Sigmoid colon (tissue), 7 donors: ENCODE results near the gene UBQLN4. TPM values are rescaled to one million over a fixed set of nuclear protein-coding genes. Genes with fewer than 3 reads are reported as not detected.

Source experiments
- DNase-seq: peaks from one replicate; pipeline ENCODE4 v3.0.0-alpha.2; 2019
- H3K27ac ChIP-seq, 4 donors: fragments of 200-600 bp; sonication (generic); one replicate each; pipeline ENCODE4 v1.5.1; 2016 to 2019; ENCODE audit warnings: mild to moderate bottlenecking in 1 of 4
- H3K27me3 ChIP-seq, 3 donors: fragments of 200-600 bp; sonication (generic); one replicate each; pipeline ENCODE4 v1.5.1; 2019; ENCODE audit warnings: mild to moderate bottlenecking in 1 of 3
- H3K36me3 ChIP-seq, 4 donors: fragments of 200-600 bp; sonication (generic); one replicate each; pipeline ENCODE4 v1.5.1; 2016 to 2019
- H3K4me1 ChIP-seq, 4 donors: fragments of 200-600 bp; sonication (generic); one replicate each; pipeline ENCODE4 v1.5.1; 2017 to 2019
- H3K4me3 ChIP-seq, 4 donors: fragments of 200-600 bp; sonication (generic); one replicate each; pipeline ENCODE4 v1.5.1; 2017 to 2019; ENCODE audit warnings: mild to moderate bottlenecking in 2 of 4, moderate library complexity in 1 of 4
- H3K9me3 ChIP-seq, 4 donors: fragments of 200-600 bp in 3 of 4; sonication (generic) in 3 of 4; one replicate each; pipeline versions ENCODE4 v1.5.1 to v1.6.1; 2013 to 2019
- EP300 ChIP-seq, 4 donors: sonication (generic); formaldehyde crosslinking; IDR thresholded peaks; one replicate each; pipeline ENCODE4 v1.6.1; 2017; ENCODE audit warnings: antibody characterized with exemption in 4 of 4
- POLR2A ChIP-seq, 2 donors: fragments of 450-650 bp; IDR thresholded peaks; one replicate each; pipeline ENCODE4 v1.6.1; 2016; ENCODE audit warnings: antibody characterized with exemption in 2 of 2, mild to moderate bottlenecking in 2 of 2, moderate library complexity in 2 of 2
- POLR2AphosphoS5 ChIP-seq, 4 donors: sonication (generic); formaldehyde crosslinking; IDR thresholded peaks; one replicate each; pipeline ENCODE4 v1.6.1; 2017; ENCODE audit warnings: antibody characterized with exemption in 4 of 4
- WGBS, 2 donors: extraction: QIAGEN DNeasy Blood & Tissue Kit; methylation state at CpG; one replicate each; pipeline ENCODE4 v1.1.7; 2013; 5-methylcytosine and 5-hydroxymethylcytosine counted together
- intact Hi-C: fragments of 100-400 bp; cut with DNase I; formaldehyde crosslinking; loops from one replicate; pipeline ENCODE4 v1.15.1; 2023
- polyA plus RNA-seq, 3 donors: library from polyadenylated mRNA; stranded (reverse); fragments of 200-250 nt; gene quantifications; one replicate each; pipeline ENCODE4 v1.2.3, GENCODE V29; 2013
- total RNA-seq, 4 donors: library from RNA; depleted of rRNA; stranded (reverse); fragments of >200 nt; gene quantifications; one replicate each; pipeline ENCODE4 v1.1.0, GENCODE V29; 2016
- TF ChIP-seq, protein P1 (sequence below), 4 experiments: fragments of 450-650 bp in 3 of 4; fragments of 200-600 bp in 1 of 4; IDR thresholded peaks; one replicate each; pipeline ENCODE4 v1.5.1; 2016 to 2019; ENCODE audit warnings: antibody characterized with exemption in 4 of 4, mild to moderate bottlenecking in 3 of 4, moderate library complexity in 2 of 4
- donor health status: healthy with polysubstance abuse.
- donor health status: Bipolar disorder and iron deficiency.
- donor health status: healthy.

Gene UBQLN4
- total and polyA plus RNA-seq, 7 donors, result 11.4 to 23.6 (median 19.1) TPM

DNA sequence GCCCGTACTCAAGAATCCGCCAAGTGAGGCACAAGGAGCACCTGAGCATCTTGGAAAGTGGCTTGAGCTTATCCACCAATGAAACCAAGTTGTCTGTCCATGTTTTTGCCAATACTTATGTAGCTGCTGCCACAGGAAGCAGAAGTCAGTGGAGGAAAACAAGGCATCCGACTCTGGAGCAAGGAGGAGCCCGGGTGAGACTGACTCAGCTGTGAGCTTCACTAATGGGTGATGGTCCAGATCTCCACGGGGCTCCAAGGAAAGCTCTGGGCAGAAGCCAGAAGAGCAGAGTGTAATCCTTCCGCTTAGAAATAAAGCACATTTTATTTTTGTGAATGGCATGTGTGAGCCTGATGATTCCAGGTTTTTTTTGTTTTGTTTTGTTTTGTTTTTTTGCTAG lies 20.6 kb downstream of the UBQLN4 start:
- H3K27ac ChIP-seq, result no peak overlapping the region
- TF ChIP-seq, protein P1, sequence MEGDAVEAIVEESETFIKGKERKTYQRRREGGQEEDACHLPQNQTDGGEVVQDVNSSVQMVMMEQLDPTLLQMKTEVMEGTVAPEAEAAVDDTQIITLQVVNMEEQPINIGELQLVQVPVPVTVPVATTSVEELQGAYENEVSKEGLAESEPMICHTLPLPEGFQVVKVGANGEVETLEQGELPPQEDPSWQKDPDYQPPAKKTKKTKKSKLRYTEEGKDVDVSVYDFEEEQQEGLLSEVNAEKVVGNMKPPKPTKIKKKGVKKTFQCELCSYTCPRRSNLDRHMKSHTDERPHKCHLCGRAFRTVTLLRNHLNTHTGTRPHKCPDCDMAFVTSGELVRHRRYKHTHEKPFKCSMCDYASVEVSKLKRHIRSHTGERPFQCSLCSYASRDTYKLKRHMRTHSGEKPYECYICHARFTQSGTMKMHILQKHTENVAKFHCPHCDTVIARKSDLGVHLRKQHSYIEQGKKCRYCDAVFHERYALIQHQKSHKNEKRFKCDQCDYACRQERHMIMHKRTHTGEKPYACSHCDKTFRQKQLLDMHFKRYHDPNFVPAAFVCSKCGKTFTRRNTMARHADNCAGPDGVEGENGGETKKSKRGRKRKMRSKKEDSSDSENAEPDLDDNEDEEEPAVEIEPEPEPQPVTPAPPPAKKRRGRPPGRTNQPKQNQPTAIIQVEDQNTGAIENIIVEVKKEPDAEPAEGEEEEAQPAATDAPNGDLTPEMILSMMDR (IDR thresholded peaks at IDR 0.05), result no peak
- TF ChIP-seq POLR2A (IDR thresholded peaks at IDR 0.05) (no peak), EP300 (IDR thresholded peaks at IDR 0.05) (no peak), POLR2AphosphoS5 (IDR thresholded peaks at IDR 0.05) (no peak)
- no peak for DNase-seq
- 67 to 70% methylated on average over 6 of the region's 6 CpGs for WGBS, 2 donors
- intact Hi-C loops, result no loop called here
- no peaks in the 10 kb centered on the region for H3K27me3 ChIP-seq
- H3K36me3 ChIP-seq, result peaks cover 0 to 20% (median 6%) of the 10 kb centered on the region in 4 donors
- no peaks in the 10 kb centered on the region for H3K4me1 ChIP-seq
- H3K9me3 ChIP-seq, result no peaks in the 10 kb centered on the region
- H3K4me3 ChIP-seq, result no peak overlapping the region

DNA sequence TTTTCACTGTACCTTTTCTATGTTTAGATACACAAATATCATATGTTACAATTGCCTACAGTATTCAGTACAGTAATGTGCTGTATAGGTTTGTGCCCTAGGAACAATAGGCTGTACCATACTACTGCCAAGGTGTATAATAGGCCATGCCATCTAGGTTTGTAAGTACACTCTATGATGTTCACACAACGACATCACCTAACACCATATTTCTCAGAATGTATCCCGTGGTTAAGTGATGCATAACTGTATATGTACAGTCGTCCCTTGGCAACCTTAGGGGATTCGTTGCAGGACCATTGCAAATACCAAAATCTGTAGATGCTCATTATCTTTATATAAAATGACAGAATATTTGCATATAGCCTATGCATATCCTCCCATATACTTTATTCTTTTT lies 27.0 kb downstream of the UBQLN4 start:
- no peaks in the 10 kb centered on the region for H3K36me3 ChIP-seq
- H3K27ac ChIP-seq, result no peak overlapping the region
- H3K27me3 ChIP-seq, result no peaks in the 10 kb centered on the region
- no peaks in the 10 kb centered on the region for H3K4me1 ChIP-seq
- TF ChIP-seq POLR2AphosphoS5 (IDR thresholded peaks at IDR 0.05) (no peak), EP300 (IDR thresholded peaks at IDR 0.05) (no peak), POLR2A (IDR thresholded peaks at IDR 0.05) (no peak)
- TF ChIP-seq, protein P1 (IDR thresholded peaks at IDR 0.05), result no peak
- 86 to 88% methylated on average over 4 of the region's 4 CpGs for WGBS, 2 donors
- no peaks in the 10 kb centered on the region for H3K9me3 ChIP-seq
- no peak for DNase-seq
- H3K4me3 ChIP-seq, result no peak overlapping the region
- intact Hi-C loops, result no loop called here

DNA sequence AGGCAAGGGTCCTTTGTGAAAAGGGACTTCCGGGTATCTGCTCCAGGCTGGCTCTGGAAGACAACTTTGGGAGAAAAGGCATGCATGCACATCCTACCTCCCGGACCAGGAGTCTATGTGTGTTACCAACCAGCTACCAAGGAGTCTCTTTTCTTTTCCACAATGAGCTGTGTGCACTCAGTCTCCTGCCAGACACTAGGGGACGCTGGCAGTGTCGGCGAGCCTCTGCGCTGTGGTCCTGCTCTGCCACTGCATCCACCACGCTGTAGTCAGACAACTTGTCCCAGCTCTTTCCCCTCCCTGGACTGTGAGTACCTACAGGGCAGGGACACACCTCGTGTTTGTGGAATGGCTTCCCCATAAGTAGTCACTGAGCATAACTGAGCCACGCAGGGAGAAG lies 27.7 kb downstream of the UBQLN4 start:
- DNase-seq, result no peak
- no peaks in the 10 kb centered on the region for H3K27me3 ChIP-seq
- WGBS, 2 donors, result 6 to 16% methylated on average over 9 of the region's 9 CpGs

DNA sequence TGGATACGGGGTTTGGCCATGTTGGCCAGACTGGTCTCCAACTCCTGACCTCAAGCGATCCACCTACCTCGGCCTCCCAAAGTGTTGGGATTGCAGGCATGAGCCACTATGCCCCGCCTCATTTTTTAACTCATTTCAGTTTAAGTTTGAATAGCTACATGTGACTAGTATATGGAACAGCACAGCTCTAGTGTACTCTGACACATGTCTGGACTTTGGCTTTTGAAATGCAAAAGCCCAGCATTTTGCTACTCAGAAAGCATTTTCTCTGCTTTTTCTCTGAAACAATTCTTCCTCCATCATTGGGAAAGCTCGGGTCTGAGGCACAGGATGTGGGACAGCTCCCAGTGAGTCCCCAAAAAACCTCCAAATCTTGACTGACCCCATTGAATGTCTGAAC lies 28.8 kb downstream of the UBQLN4 start:
- 65 to 81% methylated on average over 5 of the region's 5 CpGs for WGBS, 2 donors
- no peak for DNase-seq
- peaks cover 0 to 9% (median 7%) of the 10 kb centered on the region in 4 donors for H3K4me1 ChIP-seq
- no peaks in the 10 kb centered on the region for H3K27me3 ChIP-seq
- H3K36me3 ChIP-seq, result no peaks in the 10 kb centered on the region
- H3K27ac ChIP-seq, result no peak overlapping the region
- no peaks in the 10 kb centered on the region for H3K9me3 ChIP-seq
- TF ChIP-seq POLR2AphosphoS5 (IDR thresholded peaks at IDR 0.05), result no peak
- TF ChIP-seq EP300 (IDR thresholded peaks at IDR 0.05), result no peak
- TF ChIP-seq POLR2A (IDR thresholded peaks at IDR 0.05), result no peak
- TF ChIP-seq, protein P1 (IDR thresholded peaks at IDR 0.05), result no peak
- intact Hi-C loops, result no loop called here
- no peak overlapping the region for H3K4me3 ChIP-seq

More for the DNA sequence above, 27.7 kb downstream of the UBQLN4 start:
- peaks cover 0 to 4% (median 2%) of the 10 kb centered on the region in 4 donors for H3K4me1 ChIP-seq
- no peaks in the 10 kb centered on the region for H3K36me3 ChIP-seq
- no peaks in the 10 kb centered on the region for H3K9me3 ChIP-seq
- intact Hi-C loops, result no loop called here
- no peak for TF ChIP-seq EP300 (IDR thresholded peaks at IDR 0.05)
- no peak for TF ChIP-seq POLR2AphosphoS5 (IDR thresholded peaks at IDR 0.05)
- TF ChIP-seq POLR2A (IDR thresholded peaks at IDR 0.05), result no peak
- H3K4me3 ChIP-seq, result no peak overlapping the region
- H3K27ac ChIP-seq, result no peak overlapping the region

DNA sequence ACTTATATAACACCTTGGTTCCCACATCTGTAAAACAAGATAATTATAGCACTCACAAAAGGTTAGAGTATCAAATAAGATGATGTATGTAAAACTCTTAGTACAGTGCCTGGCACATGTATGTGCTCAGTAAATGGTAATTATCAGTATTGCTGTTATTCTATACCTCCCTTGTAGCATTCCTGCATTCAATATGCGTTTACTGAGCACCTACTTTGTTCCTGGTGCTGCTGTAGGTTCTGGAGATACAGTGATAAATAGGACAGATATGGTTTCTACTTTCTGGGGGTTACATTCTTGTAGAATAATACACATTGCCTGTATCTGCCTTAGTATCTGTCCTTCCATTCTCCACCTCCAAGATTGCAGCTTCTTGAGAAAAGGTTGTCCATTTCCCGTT lies 31.6 kb downstream of the UBQLN4 start:
- Histone ChIP-seq H3K27me3 (no peaks in the 10 kb centered on the region), H3K36me3 (peaks cover 0 to 19% (median under 1%) of the 10 kb centered on the region in 4 donors), H3K27ac (no peak overlapping the region), H3K9me3 (no peaks in the 10 kb centered on the region), H3K4me1 (peaks cover 0 to 18% (median 17%) of the 10 kb centered on the region in 4 donors), H3K4me3 (no peak overlapping the region)
- no peak for DNase-seq
- intact Hi-C loops, result loop anchor here (2.0 kb wide), 1 partner anchor 33 kb away; the partner anchor contains the start of gene LAMTOR2
- WGBS, 2 donors, result 68 to 82% methylated on average over 2 of the region's 2 CpGs
- no peak for TF ChIP-seq POLR2A (IDR thresholded peaks at IDR 0.05)
- TF ChIP-seq EP300 (IDR thresholded peaks at IDR 0.05), result no peak
- TF ChIP-seq, protein P1 (IDR thresholded peaks at IDR 0.05), result no peak
- no peak for TF ChIP-seq POLR2AphosphoS5 (IDR thresholded peaks at IDR 0.05)
